Mesothelial cell of epicardium (in vitro differentiated cells): ENCODE measurements around the gene EXPH5. TPM values are rescaled to one million over a fixed set of nuclear protein-coding genes. Genes with fewer than 3 reads are reported as not detected.

ENCODE experiments used
- DNase-seq, 2 experiments: peaks; one replicate each; pipeline ENCODE4 v3.0.0; 2021; ENCODE audit warnings: low spot score in 2 of 2; ENCODE audit not compliant: unreplicated experiment in 2 of 2
- H3K27ac Mint-ChIP-seq: 2 replicates; pipeline ENCODE4 v1.8.0; 2021; ENCODE audit warnings: mixed read lengths
- H3K27me3 Mint-ChIP-seq: 2 replicates; pipeline ENCODE4 v1.8.0; 2021; ENCODE audit warnings: low read depth, mixed read lengths
- H3K36me3 Mint-ChIP-seq: 2 replicates; pipeline ENCODE4 v1.8.0; 2021; ENCODE audit warnings: mixed read lengths
- H3K4me1 Mint-ChIP-seq: 2 replicates; pipeline ENCODE4 v1.8.0; 2021; ENCODE audit warnings: mixed read lengths
- H3K4me3 Mint-ChIP-seq: 2 replicates; pipeline ENCODE4 v1.8.0; 2021; ENCODE audit warnings: mild to moderate bottlenecking, moderate library complexity, mixed read lengths
- H3K9me3 Mint-ChIP-seq: 2 replicates; pipeline ENCODE4 v1.8.0; 2021; ENCODE audit warnings: mixed read lengths
- total RNA-seq: library from RNA; stranded (reverse); gene quantifications from 3 replicates; pipeline ENCODE4 v1.2.1, GENCODE V29; 2021
- TF ChIP-seq, protein P1 (sequence below): fragments of 200-600 bp; sonication (generic); IDR thresholded peaks from one replicate; pipeline ENCODE4 v1.5.0; 2021; ENCODE audit warnings: antibody characterized with exemption; ENCODE audit not compliant: unreplicated experiment

Gene EXPH5
- total RNA-seq, 1 donor from 2014 or later, result 30.5 TPM

DNA sequence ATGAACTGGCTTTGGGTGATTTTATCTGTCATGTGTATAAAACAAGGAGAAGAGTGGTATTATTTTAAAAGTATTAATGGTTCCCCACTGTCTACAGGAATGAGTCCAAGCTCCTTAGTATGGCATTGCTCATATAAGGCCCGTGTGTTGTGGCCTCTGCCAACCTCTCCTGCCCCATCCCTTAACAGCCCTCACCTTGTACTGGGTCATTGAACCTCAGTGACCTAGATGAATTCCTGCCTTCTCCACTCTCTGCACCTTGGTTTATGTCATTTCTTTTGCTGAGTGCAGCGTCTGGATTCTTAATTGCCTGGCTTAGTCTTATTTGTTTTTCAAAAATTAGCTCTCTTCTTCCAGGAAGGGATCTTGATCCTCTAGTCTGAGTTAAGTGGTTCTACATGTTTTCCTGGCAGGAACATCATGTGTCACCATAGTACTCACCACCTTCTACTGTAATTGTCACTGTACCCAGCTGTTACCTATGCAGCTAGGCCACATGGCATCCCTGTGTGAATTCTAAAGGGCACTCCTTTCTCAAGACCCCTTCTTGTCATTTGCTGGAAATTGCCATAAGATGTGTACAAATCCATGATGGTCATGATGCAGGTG is 59.2 kb downstream of the EXPH5 start:
- no peak for DNase-seq
- H3K36me3 Mint-ChIP-seq, result peaks cover 22% of the 10 kb centered on the region
- no peaks in the 10 kb centered on the region for H3K27me3 Mint-ChIP-seq
- H3K27ac Mint-ChIP-seq, result no peak overlapping the region
- TF ChIP-seq, protein P1, sequence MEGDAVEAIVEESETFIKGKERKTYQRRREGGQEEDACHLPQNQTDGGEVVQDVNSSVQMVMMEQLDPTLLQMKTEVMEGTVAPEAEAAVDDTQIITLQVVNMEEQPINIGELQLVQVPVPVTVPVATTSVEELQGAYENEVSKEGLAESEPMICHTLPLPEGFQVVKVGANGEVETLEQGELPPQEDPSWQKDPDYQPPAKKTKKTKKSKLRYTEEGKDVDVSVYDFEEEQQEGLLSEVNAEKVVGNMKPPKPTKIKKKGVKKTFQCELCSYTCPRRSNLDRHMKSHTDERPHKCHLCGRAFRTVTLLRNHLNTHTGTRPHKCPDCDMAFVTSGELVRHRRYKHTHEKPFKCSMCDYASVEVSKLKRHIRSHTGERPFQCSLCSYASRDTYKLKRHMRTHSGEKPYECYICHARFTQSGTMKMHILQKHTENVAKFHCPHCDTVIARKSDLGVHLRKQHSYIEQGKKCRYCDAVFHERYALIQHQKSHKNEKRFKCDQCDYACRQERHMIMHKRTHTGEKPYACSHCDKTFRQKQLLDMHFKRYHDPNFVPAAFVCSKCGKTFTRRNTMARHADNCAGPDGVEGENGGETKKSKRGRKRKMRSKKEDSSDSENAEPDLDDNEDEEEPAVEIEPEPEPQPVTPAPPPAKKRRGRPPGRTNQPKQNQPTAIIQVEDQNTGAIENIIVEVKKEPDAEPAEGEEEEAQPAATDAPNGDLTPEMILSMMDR, result no peak
- no peaks in the 10 kb centered on the region for H3K9me3 Mint-ChIP-seq
- no peak overlapping the region for H3K4me3 Mint-ChIP-seq
- H3K4me1 Mint-ChIP-seq, result peaks cover 28% of the 10 kb centered on the region

DNA sequence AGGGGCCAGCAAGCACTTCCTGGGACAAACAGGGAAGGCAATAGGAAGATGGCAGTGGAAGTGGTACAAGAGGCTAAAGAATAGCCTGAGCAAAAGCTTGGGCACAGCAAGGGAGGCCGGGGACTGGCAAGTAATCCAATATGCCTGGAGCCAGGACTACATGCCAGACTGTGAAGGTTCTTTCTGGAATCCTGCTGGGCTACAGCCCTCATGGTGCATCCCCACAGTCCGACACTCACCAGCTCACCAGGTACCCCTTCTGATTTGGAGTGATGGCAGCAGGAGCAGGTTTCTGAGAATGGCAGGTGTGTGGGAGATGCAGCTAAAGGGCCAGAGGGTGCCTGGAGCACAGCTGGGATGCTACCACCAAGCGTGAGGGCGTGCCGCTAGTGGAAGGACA is 63.1 kb downstream of the EXPH5 start:
- Mint-ChIP-seq H3K27ac (no peak overlapping the region), H3K9me3 (no peaks in the 10 kb centered on the region)

DNA sequence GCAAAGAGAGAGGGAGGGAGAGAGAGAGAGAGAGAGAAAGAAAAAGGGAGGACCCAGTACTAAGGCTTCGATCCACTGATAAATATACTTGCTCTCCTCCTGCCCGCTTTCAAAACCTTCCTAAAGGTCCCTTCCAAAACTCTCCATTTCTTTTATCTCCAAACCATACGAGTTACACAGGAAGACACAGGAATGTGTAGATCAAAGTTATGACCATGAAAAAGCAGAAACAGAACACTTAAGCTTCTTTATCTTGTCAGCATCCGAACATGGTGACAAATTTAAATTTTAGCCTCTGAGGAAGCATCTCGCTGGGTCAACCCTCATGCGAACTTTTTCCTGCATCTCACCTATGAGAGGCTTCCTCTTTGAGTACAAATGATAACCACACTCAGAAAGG is 66.2 kb downstream of the EXPH5 start:
- Mint-ChIP-seq H3K27me3 (no peaks in the 10 kb centered on the region), H3K4me3 (no peak overlapping the region), H3K4me1 (peaks cover 4% of the 10 kb centered on the region), H3K36me3 (peaks cover 39% of the 10 kb centered on the region), H3K9me3 (peaks cover 4% of the 10 kb centered on the region), H3K27ac (peak overlapping the region; percentile 9)
- TF ChIP-seq, protein P1, result no peak
- no peak for DNase-seq

More for the DNA sequence above, 63.1 kb downstream of the EXPH5 start:
- no peak for DNase-seq
- peaks cover 4% of the 10 kb centered on the region for H3K4me1 Mint-ChIP-seq
- H3K36me3 Mint-ChIP-seq, result peaks cover 34% of the 10 kb centered on the region
- no peak overlapping the region for H3K4me3 Mint-ChIP-seq
- TF ChIP-seq, protein P1, result no peak
- H3K27me3 Mint-ChIP-seq, result no peaks in the 10 kb centered on the region

DNA sequence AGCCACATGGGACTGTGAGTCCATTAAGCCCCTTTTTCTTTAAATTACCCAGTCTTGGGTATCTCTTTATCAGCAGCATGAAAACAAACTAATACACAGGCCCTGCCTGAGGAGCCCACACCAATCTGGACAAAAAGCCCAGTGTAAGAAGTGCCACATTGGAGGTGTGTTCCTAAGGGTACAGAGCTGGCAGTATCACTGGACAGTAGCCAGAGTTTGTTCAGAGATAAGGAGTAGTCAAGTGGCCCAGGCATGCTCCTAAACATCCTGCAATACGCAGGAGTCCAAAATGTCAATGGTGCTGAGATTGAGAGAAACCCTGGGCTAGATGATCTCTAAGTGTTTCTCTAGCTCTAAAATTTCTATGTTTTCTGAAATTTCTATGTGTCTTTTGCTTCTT is 68.4 kb downstream of the EXPH5 start:
- Mint-ChIP-seq H3K27me3 (no peaks in the 10 kb centered on the region), H3K4me3 (no peak overlapping the region), H3K36me3 (peaks cover 37% of the 10 kb centered on the region), H3K4me1 (peaks cover 4% of the 10 kb centered on the region), H3K9me3 (peaks cover 9% of the 10 kb centered on the region), H3K27ac (no peak overlapping the region)
- DNase-seq, result no peak
- TF ChIP-seq, protein P1, result no peak

DNA sequence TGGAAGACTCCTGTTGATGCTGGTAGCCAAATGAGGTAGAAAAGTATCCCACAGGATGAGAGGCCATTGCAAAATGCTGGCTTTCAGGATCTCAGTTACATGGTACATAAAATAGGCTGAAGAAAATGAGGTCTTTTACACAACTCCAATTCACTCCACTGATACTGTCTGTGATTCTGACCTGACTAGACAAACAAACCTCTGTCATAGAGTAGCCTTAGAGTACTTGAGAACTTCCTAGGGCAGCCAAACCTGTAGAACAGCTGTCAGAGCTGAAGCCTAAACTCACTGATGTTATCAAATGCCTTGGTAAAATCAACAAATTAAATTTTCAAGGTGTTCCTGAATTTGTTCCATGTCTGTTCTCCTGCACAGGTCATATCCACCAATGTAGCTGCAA is 69.1 kb downstream of the EXPH5 start:
- TF ChIP-seq, protein P1, result no peak
- no peak overlapping the region for H3K27ac Mint-ChIP-seq
- DNase-seq, result no peak
- H3K9me3 Mint-ChIP-seq, result peaks cover 9% of the 10 kb centered on the region
- H3K27me3 Mint-ChIP-seq, result no peaks in the 10 kb centered on the region
- no peak overlapping the region for H3K4me3 Mint-ChIP-seq
- peaks cover 4% of the 10 kb centered on the region for H3K4me1 Mint-ChIP-seq
- peaks cover 37% of the 10 kb centered on the region for H3K36me3 Mint-ChIP-seq

DNA sequence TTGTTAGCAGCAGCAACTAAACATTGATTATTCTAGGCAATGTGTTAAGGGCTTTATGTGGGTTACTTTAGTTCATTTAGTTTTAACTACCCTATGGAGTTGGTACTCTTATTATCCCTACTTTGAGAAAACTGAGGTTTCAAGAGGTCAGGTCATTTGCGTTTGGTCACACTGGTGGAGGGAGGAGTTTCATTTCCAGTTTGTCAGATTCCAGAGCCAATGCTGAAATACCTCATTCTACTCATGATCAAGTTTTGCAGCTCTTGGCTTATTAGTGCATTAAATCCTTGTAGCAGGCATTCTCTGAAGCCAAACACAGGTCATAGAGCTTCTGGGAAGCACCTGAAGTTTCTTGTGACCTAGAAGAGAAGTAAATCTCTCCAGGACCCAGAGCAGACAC is 71.2 kb downstream of the EXPH5 start:
- TF ChIP-seq, protein P1, result no peak
- H3K4me1 Mint-ChIP-seq, result peaks cover 15% of the 10 kb centered on the region
- no peak overlapping the region for H3K27ac Mint-ChIP-seq

More for the DNA sequence above, 71.2 kb downstream of the EXPH5 start:
- Mint-ChIP-seq H3K9me3 (peaks cover 9% of the 10 kb centered on the region), H3K36me3 (peaks cover 33% of the 10 kb centered on the region), H3K4me3 (no peak overlapping the region), H3K27me3 (no peaks in the 10 kb centered on the region)
- DNase-seq, result no peak
